ENCODE measurements around the gene SGSM2.

SGSM2 gene

DNA sequence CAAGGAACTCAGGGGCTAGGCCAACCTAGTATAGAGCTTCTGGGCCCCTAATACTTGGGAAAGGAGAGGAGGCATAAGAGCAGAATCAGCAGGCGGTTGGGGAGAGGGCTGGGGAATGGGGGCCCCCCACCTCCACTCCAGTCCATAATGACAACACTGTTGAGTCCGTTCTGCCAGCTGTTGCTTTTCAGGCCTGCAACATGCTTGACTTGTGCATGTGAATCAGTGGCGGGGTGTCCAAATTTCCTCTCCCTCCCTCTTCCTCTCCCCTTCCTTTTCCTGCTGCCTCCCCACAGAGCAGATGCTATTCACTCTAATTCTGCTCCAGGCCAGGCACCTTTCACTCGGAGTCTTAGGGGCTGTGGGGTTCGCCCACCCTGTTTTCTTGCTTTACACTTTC, 31.7 kb downstream of the SGSM2 start:
- Histone ChIP-seq H4K20me1 (ENCODE audit: insufficient read depth, low read length) (no peaks in the 10 kb centered on the region), H3K27ac (ENCODE audit: low read length) (no peak overlapping the region), H3K27me3 (replicated peaks; ENCODE audit: insufficient read depth, low read length) (no peaks in the 10 kb centered on the region), H3K4me1 (ENCODE audit: low read length) (no peaks in the 10 kb centered on the region), H3K4me2 (ENCODE audit: low read depth, low read length) (no peak overlapping the region), H2AFZ (ENCODE audit: low read length) (no peak overlapping the region), H3K9me2 (replicated peaks; ENCODE audit: insufficient read depth, low read length) (no peaks in the 10 kb centered on the region), H3K79me2 (ENCODE audit: low read length) (no peaks in the 10 kb centered on the region), H3K9ac (ENCODE audit: low read length) (no peak overlapping the region), H3K9me3 (replicated peaks; ENCODE audit: insufficient read depth, low read length) (no peaks in the 10 kb centered on the region), H3K36me3 (replicated peaks; ENCODE audit: insufficient read depth, low read length) (no peaks in the 10 kb centered on the region), H3K4me3 (ENCODE audit: low read length) (no peak overlapping the region), H3F3A (ENCODE audit: insufficient read depth, low read length) (no peaks in the 10 kb centered on the region)
- TF ChIP-seq EZH2phosphoT487 (IDR thresholded peaks at IDR 0.05; ENCODE audit: low read length), result no peak
- TF ChIP-seq CTCF (IDR thresholded peaks at IDR 0.05; ENCODE audit: low read length), result no peak
- TF ChIP-seq EZH2 (optimal IDR thresholded peaks at IDR 0.05; ENCODE audit: low read depth, low read length), result no peak
- DNase-seq, result no peak

GRCh38 chr17:2369551-2370210, 32.4 kb downstream of the SGSM2 start:
- no peak overlapping the region for H3K27ac ChIP-seq (ENCODE audit: low read length)
- no peak overlapping the region for H3K4me3 ChIP-seq (ENCODE audit: low read length)
- no peak for DNase-seq
- TF ChIP-seq EZH2 (optimal IDR thresholded peaks at IDR 0.05; ENCODE audit: low read depth, low read length) (no peak), CTCF (IDR thresholded peaks at IDR 0.05; ENCODE audit: low read length) (no peak), EZH2phosphoT487 (IDR thresholded peaks at IDR 0.05; ENCODE audit: low read length) (no peak)
- no peak overlapping the region for H2AFZ ChIP-seq (ENCODE audit: low read length)
- H4K20me1 ChIP-seq (ENCODE audit: insufficient read depth, low read length), result no peaks in the 10 kb centered on the region
- no peaks in the 10 kb centered on the region for H3K9me3 ChIP-seq (replicated peaks; ENCODE audit: insufficient read depth, low read length)
- no peaks in the 10 kb centered on the region for H3K9me2 ChIP-seq (replicated peaks; ENCODE audit: insufficient read depth, low read length)
- H3K4me2 ChIP-seq (ENCODE audit: low read depth, low read length), result no peak overlapping the region
- H3K4me1 ChIP-seq (ENCODE audit: low read length), result no peaks in the 10 kb centered on the region
- no peaks in the 10 kb centered on the region for H3K36me3 ChIP-seq (replicated peaks; ENCODE audit: insufficient read depth, low read length)
- H3K9ac ChIP-seq (ENCODE audit: low read length), result no peak overlapping the region
- no peaks in the 10 kb centered on the region for H3K79me2 ChIP-seq (ENCODE audit: low read length)
- H3K27me3 ChIP-seq (replicated peaks; ENCODE audit: insufficient read depth, low read length), result no peaks in the 10 kb centered on the region
- H3F3A ChIP-seq (ENCODE audit: insufficient read depth, low read length), result no peaks in the 10 kb centered on the region

DNA sequence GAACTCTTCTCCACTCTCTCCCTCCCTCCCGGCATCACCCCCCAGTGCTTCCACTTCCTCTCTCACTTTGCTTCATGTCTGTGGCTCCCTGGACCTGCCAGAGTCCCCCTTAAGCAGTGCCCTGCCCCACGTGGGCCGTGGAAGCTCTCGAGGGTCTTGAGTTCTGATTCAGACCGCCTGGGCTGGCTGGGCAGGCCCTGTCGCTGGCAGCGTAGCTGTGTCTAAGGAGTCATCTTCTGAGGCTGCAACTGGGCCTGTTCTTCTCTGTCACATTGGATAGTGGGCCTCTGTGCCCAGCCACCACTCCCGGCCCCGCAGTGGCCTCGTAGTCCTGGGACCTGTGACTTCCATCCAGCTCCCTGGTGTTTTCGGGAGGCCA, 32.9 kb downstream of the SGSM2 start:
- Histone ChIP-seq H3K27ac (ENCODE audit: low read length) (no peak overlapping the region), H3K4me3 (ENCODE audit: low read length) (no peak overlapping the region), H3K27me3 (replicated peaks; ENCODE audit: insufficient read depth, low read length) (no peaks in the 10 kb centered on the region), H3K36me3 (replicated peaks; ENCODE audit: insufficient read depth, low read length) (no peaks in the 10 kb centered on the region), H3K4me2 (ENCODE audit: low read depth, low read length) (no peak overlapping the region), H3K9me3 (replicated peaks; ENCODE audit: insufficient read depth, low read length) (no peaks in the 10 kb centered on the region), H3K9me2 (replicated peaks; ENCODE audit: insufficient read depth, low read length) (no peaks in the 10 kb centered on the region), H3K9ac (ENCODE audit: low read length) (no peak overlapping the region), H2AFZ (ENCODE audit: low read length) (no peak overlapping the region), H4K20me1 (ENCODE audit: insufficient read depth, low read length) (no peaks in the 10 kb centered on the region), H3K79me2 (ENCODE audit: low read length) (no peaks in the 10 kb centered on the region), H3K4me1 (ENCODE audit: low read length) (no peaks in the 10 kb centered on the region), H3F3A (ENCODE audit: insufficient read depth, low read length) (no peaks in the 10 kb centered on the region)
- no peak for TF ChIP-seq CTCF (IDR thresholded peaks at IDR 0.05; ENCODE audit: low read length)
- TF ChIP-seq EZH2 (optimal IDR thresholded peaks at IDR 0.05; ENCODE audit: low read depth, low read length), result no peak
- no peak for TF ChIP-seq EZH2phosphoT487 (IDR thresholded peaks at IDR 0.05; ENCODE audit: low read length)
- DNase-seq, result no peak
